NOMO-1 (cell line): ENCODE results near the gene AKT1S1.

ENCODE experiments used
- DNase-seq, 2 experiments: peaks; one replicate each; lab custom pipeline; 2025; ENCODE audit not compliant: unreplicated experiment in 2 of 2; lab: John Stamatoyannopoulos, UW

Gene AKT1S1

GRCh38 chr19:49887037-49887664 is 10.0 kb upstream of the AKT1S1 start:
- DNase-seq = no peak

- no peak for DNase-seq
Measured at GRCh38 chr19:49884760-49885159, 7.6 kb upstream of the AKT1S1 start.

- DNase-seq = no peak
Measured at GRCh38 chr19:49884109-49884508, 7.0 kb upstream of the AKT1S1 start.

DNA sequence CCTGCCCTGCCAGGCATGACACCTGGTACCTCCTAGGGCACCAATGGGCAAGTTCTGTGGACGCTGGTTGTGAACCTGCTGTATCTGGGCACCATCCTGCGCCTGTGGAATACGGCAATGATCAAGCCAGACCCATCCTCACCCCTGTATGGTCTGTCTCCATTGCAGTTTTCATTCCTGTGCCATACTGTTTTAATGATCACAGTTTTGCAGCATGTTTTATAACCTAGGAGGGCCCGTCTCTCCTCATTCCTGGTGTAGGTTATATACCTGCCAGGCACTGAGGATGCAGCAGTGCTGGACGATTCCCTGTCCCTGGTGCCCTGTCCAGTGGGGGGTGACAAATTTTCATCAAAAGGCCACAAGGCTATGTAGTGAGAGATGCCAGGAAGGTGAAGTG is 5.9 kb upstream of the AKT1S1 start:
- no peak for DNase-seq

DNA sequence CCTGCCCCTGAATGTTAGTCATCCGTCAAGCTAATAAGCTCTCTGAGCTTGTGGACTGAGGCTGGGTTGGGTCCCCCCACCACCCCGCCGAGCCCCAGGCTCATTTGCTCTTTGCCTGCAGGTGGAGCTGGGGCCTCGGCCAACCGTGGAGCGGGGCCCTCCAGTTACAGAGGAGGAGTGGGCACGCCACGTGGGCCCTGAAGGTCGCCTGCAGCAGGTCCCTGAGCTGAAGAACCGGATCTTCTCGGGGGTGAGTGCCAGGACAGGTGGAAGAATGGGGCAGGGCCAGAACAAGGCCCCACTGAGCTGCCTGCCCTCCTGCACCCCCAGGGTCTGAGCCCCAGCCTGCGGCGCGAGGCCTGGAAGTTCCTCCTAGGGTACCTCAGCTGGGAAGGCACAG is 5.5 kb upstream of the AKT1S1 start:
- DNase-seq = no peak

DNA sequence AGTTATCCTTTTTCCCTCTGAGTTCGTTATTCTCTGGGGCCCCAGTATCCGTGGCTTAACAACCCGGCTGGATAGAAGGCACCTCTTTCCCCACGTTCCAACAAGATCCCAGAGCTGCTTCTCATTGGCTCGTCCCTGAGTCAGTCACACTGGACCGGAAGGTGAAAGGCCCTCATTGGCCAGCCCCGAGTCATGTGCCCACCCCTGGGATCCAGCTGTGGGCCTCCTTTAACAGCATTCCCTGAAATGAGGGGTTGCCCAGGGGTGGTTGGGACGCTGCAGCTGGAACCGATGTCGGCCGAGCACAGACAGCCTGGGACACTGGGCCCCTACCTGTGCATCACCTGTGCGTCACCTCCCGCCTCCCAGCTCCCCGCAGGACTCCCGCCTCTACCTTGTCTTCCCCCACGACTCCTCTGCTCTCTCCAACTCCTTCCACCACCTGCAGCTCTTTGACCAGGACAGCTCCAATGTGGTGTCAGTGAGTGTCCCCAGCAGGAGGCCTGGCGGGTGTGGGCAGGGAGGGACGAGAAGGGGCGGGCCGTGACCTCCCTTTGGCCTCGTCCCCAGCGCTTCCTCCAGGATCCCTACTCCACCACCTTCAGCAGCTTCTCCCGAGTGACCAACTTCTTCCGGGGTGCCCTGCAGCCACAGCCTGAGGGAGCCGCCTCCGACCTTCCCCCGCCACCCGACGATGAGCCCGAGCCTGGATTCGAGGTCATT is 4.7 kb upstream of the AKT1S1 start:
- no peak for DNase-seq

DNA sequence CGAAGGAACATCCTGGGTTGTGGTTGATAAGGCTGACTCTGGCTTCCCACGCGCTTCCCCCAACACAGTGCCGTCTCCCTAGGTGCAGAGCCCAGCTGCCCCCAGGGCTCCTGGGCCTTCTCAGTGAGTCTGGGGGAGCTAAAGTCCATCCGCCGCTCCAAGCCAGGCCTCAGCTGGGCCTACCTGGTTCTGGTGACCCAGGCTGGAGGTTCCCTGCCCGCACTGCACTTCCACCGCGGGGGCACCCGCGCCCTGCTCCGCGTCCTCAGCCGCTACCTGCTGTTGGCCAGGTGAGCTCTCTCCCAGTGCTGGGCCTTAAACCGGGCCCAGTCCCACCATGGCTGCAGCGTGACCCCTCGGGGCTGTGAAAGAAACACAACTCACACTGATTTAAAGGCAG is 4.0 kb upstream of the AKT1S1 start:
- DNase-seq = no peak

DNA sequence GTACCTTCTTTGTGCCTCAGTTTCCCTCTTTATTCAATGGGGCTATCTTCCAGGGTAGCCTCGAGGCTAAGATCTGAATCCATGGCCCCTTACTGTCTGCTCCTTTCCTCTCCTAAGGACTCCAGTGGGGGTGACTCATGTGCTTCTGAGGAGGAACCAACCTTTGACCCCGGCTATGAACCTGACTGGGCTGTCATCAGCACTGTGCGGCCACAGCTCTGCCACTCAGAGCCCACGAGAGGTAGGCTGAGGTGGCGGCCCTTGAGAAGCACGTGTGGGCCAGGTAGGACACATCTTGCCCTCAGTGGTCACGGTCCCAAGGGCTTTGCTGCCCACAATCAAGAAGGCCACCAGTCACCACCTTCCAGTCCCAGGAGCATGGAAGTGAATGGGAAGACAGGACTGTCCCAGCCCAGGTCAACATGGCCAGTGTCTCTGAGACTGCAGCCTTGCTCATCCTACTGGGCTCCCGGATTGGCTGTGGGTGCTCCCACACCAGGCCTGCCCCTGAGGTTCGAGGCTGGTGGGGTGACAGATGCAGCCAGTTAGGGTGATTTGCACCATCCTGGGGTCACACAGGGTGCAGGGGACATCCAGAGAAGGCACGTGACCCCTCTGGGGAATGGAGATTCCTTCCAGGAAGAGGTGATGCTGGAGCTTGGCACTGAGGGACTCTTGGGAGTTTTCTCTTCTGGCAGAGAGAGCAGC is 3.2 kb upstream of the AKT1S1 start:
- no peak for DNase-seq

DNA sequence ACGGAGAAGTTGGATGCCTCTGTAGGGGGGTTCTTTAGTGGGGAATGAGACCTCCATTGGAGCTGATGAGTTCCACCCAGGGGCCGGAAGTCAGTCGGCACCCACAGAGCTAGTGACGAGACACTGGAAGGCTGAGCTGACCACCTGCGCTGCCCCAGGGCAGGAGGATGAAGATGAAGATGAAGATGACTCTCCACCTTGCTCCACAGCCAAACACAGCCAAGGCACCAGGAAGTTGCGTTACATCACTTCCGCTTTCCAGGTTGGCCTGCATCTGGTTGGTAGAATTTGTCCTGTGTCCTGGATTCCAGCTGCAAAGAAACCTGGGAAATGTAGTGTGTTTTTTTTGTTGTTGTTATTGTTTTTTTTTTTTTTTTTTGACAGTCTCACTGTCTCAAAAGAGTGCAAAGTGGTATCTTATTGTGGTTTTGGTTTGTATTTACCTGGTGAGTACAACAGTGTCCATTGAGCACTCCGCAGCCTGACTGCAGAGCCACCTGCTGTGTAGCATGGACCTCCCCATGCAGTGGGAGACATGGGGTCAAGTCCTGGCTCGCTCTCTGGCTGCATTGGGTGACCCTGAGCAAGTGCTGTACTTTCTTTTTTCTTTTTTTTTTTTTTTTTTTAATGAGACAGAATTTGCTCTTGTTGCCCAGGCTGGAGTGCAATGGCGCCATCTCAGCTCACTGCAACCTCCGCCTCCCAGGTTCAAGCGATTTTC is 2.2 kb upstream of the AKT1S1 start:
- peak; percentile 24 to 32 for DNase-seq

DNA sequence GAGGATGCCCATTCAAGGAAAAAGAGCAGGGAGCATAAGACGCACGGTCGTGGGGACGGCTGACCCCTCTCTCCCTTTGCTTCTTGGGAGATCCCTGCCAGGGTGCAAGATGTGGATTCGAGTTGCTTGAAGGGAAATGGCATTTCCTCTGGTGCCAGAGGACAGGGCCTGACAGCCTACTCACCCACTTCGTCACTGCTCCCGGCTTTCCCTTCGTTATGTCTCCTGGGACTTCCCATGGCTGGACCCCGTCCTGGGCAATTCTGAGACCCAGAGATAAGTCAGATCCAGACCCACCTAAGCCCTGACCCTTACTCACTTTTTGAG is 1.6 kb upstream of the AKT1S1 start:
- DNase-seq = no peak

DNA sequence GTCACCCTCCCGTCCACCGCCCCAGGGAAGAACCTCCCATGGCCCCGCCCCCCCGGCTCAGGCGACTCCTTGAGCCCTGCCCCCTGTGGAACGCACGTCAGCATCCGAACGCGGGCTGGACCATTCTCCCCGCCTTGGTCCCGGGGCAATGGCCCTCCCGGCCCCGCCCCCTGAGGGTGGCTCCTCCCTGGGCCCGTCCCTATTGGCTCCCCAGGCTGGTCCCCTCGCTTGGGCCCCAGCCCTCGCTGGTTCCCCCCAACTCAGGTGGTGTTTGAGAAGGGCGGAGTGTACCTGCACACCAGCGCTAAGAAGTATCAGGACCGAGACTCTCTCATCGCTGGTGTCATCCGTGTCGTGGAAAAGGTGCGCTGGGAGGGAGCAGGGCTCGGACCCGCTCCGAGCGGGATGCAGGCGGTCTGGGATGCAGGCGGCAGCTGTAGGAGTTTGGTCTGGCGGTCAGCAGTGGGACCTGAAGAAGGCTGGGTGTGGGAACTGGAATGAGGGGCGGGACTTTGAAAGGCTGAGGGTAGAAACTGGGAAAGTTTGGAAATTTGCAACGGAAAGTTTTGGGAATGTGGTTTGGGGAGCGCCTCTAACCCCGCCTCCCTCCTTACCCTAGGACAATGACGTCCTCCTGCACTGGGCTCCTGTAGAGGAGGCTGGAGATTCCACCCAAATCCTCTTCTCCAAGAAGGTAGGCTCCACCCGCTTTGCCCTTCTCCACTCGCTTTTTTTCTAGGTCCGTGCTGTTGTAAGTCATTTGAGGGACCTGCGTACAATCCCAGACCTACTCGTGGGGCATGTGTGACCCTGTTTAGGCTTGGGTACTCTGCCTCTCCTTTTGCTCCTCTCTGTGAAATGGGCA is 956 bp upstream of the AKT1S1 start:
- DNase-seq = peak; percentile 93 to 95

GRCh38 chr19:49876422-49877019 is 634 bp downstream of the AKT1S1 start:
- peak; percentile 97 to 98 for DNase-seq

GRCh38 chr19:49875857-49876421 is 1.2 kb downstream of the AKT1S1 start:
- DNase-seq = peak in 1 of 2 experiments; percentile 19

GRCh38 chr19:49875177-49875576 is 2.0 kb downstream of the AKT1S1 start:
- DNase-seq = no peak

- no peak for DNase-seq
Measured at GRCh38 chr19:49874503-49875157, 2.5 kb downstream of the AKT1S1 start.

DNA sequence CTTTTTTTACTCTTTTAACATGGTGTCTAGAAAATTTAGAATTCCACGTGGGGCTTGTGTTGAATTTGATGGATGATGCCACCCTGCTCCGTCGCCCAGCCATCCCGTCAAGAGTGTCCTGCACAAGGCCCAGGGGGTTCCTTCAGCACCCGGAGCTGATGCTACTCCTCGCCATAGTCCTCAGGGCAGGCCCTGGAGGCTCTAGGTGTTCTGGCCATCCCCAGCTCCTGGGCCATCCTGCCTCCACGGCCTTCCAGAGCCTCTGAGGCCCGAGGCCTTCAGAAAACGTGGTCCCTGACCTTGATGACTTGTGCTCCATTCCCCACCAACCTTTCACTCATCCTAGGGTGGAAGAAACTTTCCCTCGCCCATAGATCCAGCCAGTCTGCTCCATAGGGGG is 3.3 kb downstream of the AKT1S1 start:
- no peak for DNase-seq

GRCh38 chr19:49873129-49873521 is 4.0 kb downstream of the AKT1S1 start:
- no peak for DNase-seq

GRCh38 chr19:49872245-49873128 is 4.7 kb downstream of the AKT1S1 start:
- DNase-seq = no peak
